Dendritic cell treated with granulocyte-macrophage colony-stimulating factor and Interleukin-4, amounts not matched to agents 40 ng/mL and 50 ng/mL, for 4 days (primary cell): ENCODE data around the gene PEX5.
A peak's percentile ranks its signal among the peaks of the same experiment; 100 is the strongest.

Experiments
- H3K27ac Mint-ChIP-seq: one replicate; pipeline ENCODE4 v1.8.0; 2022; ENCODE audit warnings: mild to moderate bottlenecking, mixed read lengths
- H3K27me3 Mint-ChIP-seq: one replicate; pipeline ENCODE4 v1.8.0; 2022; ENCODE audit warnings: mild to moderate bottlenecking, mixed read lengths
- H3K36me3 Mint-ChIP-seq: one replicate; pipeline ENCODE4 v1.8.0; 2022; ENCODE audit warnings: low read depth, mixed read lengths
- H3K4me1 Mint-ChIP-seq: one replicate; pipeline ENCODE4 v1.8.0; 2022; ENCODE audit warnings: low read depth, mixed read lengths
- H3K4me3 Mint-ChIP-seq: one replicate; pipeline ENCODE4 v1.8.0; 2022; ENCODE audit warnings: mild to moderate bottlenecking, moderate library complexity, mixed read lengths
- H3K9me3 Mint-ChIP-seq: one replicate; pipeline ENCODE4 v1.8.0; 2022; ENCODE audit warnings: mixed read lengths
- intact Hi-C: fragments of 100-400 bp; cut with micrococcal nuclease; formaldehyde crosslinking; loops from one replicate; pipeline ENCODE4 v1.15.0; 2022

The PEX5 gene

DNA sequence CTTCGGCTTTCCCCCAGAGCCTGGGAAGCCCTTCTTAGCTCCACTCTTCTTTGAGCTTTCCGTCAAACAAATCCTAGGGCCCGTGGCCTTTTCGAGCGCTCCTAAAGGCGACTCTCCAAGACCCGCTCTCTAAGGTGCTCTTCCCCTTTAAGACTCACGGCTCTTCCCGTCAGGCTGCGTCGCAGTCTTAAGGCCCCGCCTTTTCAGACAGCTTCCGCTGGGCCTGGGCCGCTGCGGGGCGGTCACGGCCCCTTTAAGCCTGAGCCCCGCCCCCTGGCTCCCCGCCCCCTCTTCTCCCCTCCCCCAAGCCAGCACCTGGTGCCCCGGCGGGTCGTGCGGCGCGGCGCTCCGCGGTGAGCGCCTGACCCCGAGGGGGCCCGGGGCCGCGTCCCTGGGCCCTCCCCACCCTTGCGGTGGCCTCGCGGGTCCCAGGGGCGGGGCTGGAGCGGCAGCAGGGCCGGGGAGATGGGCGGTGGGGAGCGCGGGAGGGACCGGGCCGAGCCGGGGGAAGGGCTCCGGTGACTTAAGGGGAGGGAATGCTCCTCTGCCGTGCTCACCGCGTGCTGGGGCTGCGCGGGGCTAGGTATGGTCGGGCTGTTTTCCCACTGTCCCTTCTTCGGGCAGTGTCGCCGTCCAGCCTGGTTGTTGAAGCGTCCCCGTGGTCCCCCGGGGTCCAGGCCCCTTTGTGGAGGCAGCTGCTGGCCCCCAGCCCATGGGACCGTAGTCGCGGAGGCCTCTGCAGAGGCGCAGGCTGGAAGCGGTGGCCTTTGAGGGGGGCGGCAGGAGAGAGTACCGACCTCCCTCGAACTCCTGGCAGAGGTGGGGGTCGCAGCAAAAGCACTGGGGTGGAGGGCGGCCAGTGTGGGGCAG is at the start of gene PEX5:
PEX5 (plus strand) TSS at position 289 of the 870 bp plus-strand sequence. CDS start 692 bp downstream, outside the sequence.
- Mint-ChIP-seq H3K27me3 (no peaks in the 10 kb centered on the region), H3K36me3 (peaks cover 16% of the 10 kb centered on the region), H3K4me3 (peak within 1 kb of the TSS; percentile 88), H3K27ac (peak within 1 kb of the TSS; percentile 92), H3K4me1 (peaks cover 41% of the 10 kb centered on the region), H3K9me3 (no peaks in the 10 kb centered on the region)
- intact Hi-C loops, result loop anchor here (2.0 kb wide), 1 partner anchor 47 kb away; no protein-coding TSS in a partner anchor

DNA sequence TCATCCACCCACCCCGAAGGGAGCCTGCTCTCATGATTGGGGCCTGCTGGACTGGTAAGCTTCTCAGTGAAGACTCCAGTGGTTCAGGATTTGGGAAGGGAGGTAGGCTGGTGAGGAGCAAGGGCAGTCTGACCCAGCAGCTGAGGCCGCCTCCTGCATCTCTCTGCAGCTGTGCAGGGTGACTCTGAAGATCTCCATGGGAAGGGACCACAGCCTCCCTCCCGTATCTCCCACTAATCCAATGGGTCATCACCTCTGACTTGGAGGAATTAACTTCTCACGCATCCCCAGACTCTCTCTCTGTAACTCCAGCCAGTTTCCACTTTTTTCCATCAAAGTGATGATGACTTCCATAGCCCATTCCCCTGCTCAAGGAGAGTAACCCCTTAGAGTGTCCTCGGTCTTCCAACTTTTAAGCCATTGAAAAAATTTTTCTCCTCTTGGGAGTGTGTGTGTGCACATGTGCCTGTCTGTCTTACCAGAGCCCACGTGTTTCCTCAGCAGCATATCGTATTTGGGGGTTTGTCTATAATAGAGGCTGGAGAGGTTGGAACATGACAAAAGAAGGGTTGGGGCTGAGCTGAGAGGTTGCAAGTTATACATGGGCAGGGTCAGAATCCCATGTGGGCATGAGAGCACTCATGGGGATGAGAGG is 48.0 kb upstream of the PEX5 start:
- Mint-ChIP-seq H3K36me3 (no peaks in the 10 kb centered on the region), H3K27ac (no peak overlapping the region), H3K27me3 (peaks cover 2% of the 10 kb centered on the region), H3K4me3 (no peak overlapping the region), H3K4me1 (peaks cover 20% of the 10 kb centered on the region), H3K9me3 (no peaks in the 10 kb centered on the region)
- intact Hi-C loops, result loop anchor here (1.0 to 2.0 kb wide), 2 partner anchors 47 to 497 kb away; partner anchors contain the start of gene PEX5

DNA sequence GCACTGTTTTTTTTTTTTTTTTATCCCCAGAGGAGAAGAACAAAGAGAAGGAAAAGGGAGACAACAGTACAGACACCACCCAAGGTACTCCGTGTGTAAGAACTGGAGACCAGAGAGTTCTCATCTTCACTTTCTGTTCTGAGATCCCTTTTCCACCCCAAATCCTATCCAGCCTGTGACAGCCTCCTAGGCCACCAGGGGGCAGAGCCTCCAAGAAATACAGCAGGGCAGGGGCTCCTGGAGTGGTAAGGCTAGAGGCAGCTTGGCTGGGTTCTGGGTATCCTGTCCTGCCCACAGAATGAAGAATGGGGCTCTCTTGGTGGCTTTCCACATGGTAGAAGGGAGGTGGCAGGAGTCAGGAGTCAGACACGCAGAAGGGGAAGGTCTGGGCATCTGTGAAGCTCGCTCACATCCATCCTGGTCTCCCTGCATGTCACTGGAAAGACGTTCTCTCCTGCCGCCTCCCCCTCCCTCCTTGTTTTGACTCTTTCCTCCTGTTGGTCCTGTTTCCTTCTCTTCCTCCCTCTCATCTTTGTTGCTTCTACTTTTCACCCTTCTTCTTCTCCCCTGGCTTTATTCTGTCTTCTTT is 47.3 kb upstream of the PEX5 start:
- intact Hi-C loops, result loop anchor here (1.0 to 2.0 kb wide), 2 partner anchors 47 to 496 kb away; partner anchors contain the start of gene PEX5
- Mint-ChIP-seq H3K4me3 (no peak overlapping the region), H3K4me1 (peaks cover 19% of the 10 kb centered on the region), H3K9me3 (no peaks in the 10 kb centered on the region), H3K27me3 (peaks cover 2% of the 10 kb centered on the region), H3K27ac (no peak overlapping the region), H3K36me3 (no peaks in the 10 kb centered on the region)

DNA sequence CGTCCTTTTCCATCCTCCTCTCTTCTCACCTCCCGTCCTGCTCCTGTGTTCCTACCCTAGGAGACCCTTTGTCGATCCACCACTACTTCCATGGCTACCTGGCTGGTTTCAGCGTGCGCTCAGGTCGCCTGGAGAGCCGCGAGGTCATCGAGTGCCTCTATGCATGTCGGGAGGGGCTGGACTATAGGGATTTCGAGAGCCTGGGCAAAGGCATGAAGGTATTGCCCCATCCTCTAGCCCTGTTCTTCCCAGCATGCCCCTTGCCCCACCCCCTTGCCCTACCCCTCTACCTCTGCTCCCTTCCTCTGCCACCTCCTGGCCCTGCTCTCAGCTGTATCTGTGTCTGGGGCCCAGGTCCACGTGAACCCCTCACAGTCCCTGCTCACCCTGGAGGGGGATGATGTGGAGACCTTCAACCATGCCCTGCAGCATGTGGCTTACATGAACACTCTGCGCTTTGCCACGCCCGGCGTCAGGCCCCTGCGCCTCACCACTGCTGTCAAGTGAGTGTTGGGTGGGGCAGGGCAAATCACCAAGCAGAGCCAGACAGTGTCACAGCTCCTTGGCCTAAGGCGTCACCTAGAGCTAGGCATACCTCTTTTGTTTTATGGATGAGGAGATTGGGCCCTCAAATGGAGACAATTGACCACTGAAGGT is 46.5 kb upstream of the PEX5 start:
- Mint-ChIP-seq H3K27me3 (peaks cover 2% of the 10 kb centered on the region), H3K9me3 (no peaks in the 10 kb centered on the region), H3K4me3 (no peak overlapping the region), H3K27ac (no peak overlapping the region), H3K36me3 (no peaks in the 10 kb centered on the region), H3K4me1 (peaks cover 11% of the 10 kb centered on the region)
- intact Hi-C loops, result loop anchor here (1.0 to 2.0 kb wide), 2 partner anchors 46 to 495 kb away; partner anchors contain the start of gene PEX5

DNA sequence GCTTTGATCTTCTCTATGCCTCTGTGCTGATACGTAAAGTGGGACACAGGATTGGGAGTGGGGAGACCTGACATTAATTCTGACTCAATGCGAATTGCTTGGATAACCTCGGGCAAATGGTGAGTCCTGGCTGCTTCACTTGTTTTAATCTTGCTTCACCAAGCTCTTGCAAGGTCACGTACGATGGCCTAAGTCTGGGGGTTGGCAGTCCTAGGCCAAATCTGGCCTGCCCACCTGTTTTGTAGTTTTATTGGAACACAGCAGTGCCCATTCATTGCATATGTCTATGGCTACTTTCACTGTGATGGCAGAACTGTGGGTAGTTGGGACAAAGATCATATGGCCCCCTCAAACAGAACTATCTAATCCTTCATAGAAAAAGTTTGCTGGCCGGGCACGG is 45.9 kb upstream of the PEX5 start:
- Mint-ChIP-seq H3K4me1 (peaks cover 6% of the 10 kb centered on the region), H3K27ac (no peak overlapping the region), H3K4me3 (no peak overlapping the region), H3K27me3 (peaks cover 2% of the 10 kb centered on the region), H3K9me3 (no peaks in the 10 kb centered on the region), H3K36me3 (no peaks in the 10 kb centered on the region)
- intact Hi-C loops, result loop anchor here (2.0 kb wide), 1 partner anchor 45 kb away; the partner anchor contains the start of gene PEX5

DNA sequence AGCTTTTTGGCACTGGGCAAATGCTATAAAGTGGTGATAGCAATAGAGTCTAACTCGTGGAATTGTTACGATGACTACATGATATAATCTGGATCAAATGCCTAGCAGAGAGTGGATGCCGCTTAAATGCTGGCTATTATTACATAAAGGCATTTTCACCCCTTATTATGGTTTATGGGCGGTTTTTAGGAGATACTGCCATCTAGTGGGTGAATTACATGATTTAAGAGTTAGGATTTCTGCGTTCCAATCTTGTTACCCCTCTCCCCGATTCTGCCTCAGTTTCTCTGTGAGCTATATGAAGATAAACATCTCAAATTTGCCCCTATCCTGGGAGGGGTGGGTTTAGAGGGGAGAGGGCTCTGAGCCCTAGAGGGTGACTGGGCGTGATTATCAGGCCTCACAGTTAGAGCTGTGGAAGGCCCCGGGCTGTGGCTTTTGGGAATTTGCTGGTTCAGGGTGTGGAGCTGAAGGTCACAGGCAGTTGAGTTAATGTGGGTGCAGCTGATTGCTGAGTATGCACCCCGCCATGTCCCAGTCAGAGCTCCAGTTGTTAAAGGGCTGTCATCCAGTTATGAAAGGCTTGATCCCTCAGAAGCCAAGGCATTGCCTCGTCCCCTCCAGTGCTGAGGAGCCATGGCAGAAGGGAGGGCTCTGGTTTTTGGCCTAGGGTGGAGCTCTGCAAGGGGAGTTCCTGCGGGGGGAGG is 44.9 kb upstream of the PEX5 start:
- H3K4me1 Mint-ChIP-seq, result no peaks in the 10 kb centered on the region
- no peak overlapping the region for H3K27ac Mint-ChIP-seq
- H3K27me3 Mint-ChIP-seq, result peaks cover 2% of the 10 kb centered on the region
- H3K9me3 Mint-ChIP-seq, result no peaks in the 10 kb centered on the region
- H3K36me3 Mint-ChIP-seq, result peaks cover under 1% of the 10 kb centered on the region
- intact Hi-C loops, result no loop called here
- no peak overlapping the region for H3K4me3 Mint-ChIP-seq

DNA sequence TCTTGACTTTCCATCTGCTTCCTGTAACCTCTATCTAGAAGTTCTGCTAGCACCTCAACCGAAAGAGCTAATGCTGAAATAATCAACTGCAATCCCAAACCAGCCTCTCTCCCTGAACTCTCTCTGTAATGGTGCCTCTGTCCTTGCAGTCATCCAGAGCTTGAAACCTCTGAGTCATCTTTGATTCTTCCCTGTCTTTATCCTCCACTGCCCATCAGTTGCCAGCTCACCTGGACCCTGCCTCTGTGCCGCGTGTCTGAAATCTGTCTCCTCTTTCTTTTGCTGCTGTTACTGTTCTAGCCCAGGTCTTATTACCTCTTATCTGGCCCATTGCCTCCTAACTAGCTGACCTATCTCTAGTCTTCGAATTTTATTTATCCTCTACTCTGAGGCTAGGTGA is 43.8 kb upstream of the PEX5 start:
- peaks cover 6% of the 10 kb centered on the region for H3K36me3 Mint-ChIP-seq
- H3K9me3 Mint-ChIP-seq, result no peaks in the 10 kb centered on the region
- H3K27ac Mint-ChIP-seq, result no peak overlapping the region
- H3K4me1 Mint-ChIP-seq, result no peaks in the 10 kb centered on the region
- H3K27me3 Mint-ChIP-seq, result peaks cover 2% of the 10 kb centered on the region
- H3K4me3 Mint-ChIP-seq, result no peak overlapping the region
- intact Hi-C loops, result no loop called here

GRCh38 chr12:7146228-7146627 is 43.3 kb upstream of the PEX5 start:
- Mint-ChIP-seq H3K4me3 (no peak overlapping the region), H3K4me1 (no peaks in the 10 kb centered on the region), H3K27me3 (peaks cover 2% of the 10 kb centered on the region), H3K36me3 (peaks cover 6% of the 10 kb centered on the region), H3K9me3 (no peaks in the 10 kb centered on the region), H3K27ac (no peak overlapping the region)
- intact Hi-C loops, result no loop called here

GRCh38 chr12:7146906-7147305 is 42.6 kb upstream of the PEX5 start:
- H3K9me3 Mint-ChIP-seq, result no peaks in the 10 kb centered on the region

GRCh38 chr12:7150356-7150755 is 39.1 kb upstream of the PEX5 start:
- Mint-ChIP-seq H3K4me3 (no peak overlapping the region), H3K27ac (no peak overlapping the region), H3K9me3 (no peaks in the 10 kb centered on the region), H3K36me3 (peaks cover 6% of the 10 kb centered on the region), H3K4me1 (no peaks in the 10 kb centered on the region), H3K27me3 (no peaks in the 10 kb centered on the region)
- intact Hi-C loops, result no loop called here

More at GRCh38 chr12:7146906-7147305, 42.6 kb upstream of the PEX5 start:
- Mint-ChIP-seq H3K4me3 (no peak overlapping the region), H3K27me3 (no peaks in the 10 kb centered on the region), H3K27ac (no peak overlapping the region), H3K4me1 (no peaks in the 10 kb centered on the region), H3K36me3 (peaks cover 6% of the 10 kb centered on the region)
- intact Hi-C loops, result no loop called here

- no peaks in the 10 kb centered on the region for H3K27me3 Mint-ChIP-seq
- peaks cover 6% of the 10 kb centered on the region for H3K36me3 Mint-ChIP-seq
- H3K4me3 Mint-ChIP-seq, result no peak overlapping the region
- H3K27ac Mint-ChIP-seq, result no peak overlapping the region
- intact Hi-C loops, result no loop called here
- H3K4me1 Mint-ChIP-seq, result no peaks in the 10 kb centered on the region
- H3K9me3 Mint-ChIP-seq, result no peaks in the 10 kb centered on the region
Observed at GRCh38 chr12:7150841-7151240, 38.6 kb upstream of the PEX5 start.

GRCh38 chr12:7151532-7151931 is 38.0 kb upstream of the PEX5 start:
- H3K4me3 Mint-ChIP-seq, result no peak overlapping the region
- no peaks in the 10 kb centered on the region for H3K4me1 Mint-ChIP-seq
- H3K36me3 Mint-ChIP-seq, result peaks cover 6% of the 10 kb centered on the region
- H3K9me3 Mint-ChIP-seq, result no peaks in the 10 kb centered on the region
- no peaks in the 10 kb centered on the region for H3K27me3 Mint-ChIP-seq
- H3K27ac Mint-ChIP-seq, result no peak overlapping the region
- intact Hi-C loops, result no loop called here

DNA sequence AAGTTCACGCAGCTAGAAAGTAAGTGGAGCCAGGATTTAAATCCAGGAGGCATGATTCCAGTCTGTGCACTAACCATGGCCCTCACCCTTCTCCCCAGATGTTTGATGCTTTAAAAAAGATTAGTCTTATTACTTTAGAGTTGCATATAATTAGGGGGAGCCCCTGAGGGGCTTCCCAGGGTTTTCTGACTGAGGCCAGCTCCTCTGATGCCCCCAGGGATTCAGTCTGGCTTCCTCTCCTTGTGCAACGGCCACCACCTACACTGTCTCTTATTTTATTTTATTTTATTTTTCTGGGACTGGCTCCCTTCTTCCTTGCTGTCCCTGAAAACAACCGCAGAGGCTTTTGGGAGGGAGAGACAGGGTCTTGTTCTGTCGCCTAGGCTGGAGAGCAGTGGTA is 36.7 kb upstream of the PEX5 start:
- Mint-ChIP-seq H3K27ac (no peak overlapping the region), H3K27me3 (no peaks in the 10 kb centered on the region), H3K4me3 (no peak overlapping the region), H3K9me3 (no peaks in the 10 kb centered on the region), H3K4me1 (no peaks in the 10 kb centered on the region), H3K36me3 (peaks cover 6% of the 10 kb centered on the region)
- intact Hi-C loops, result no loop called here
